ENCODE data around the gene NEAT1. TPM values are rescaled to one million over a fixed set of nuclear protein-coding genes. Genes with fewer than 3 reads are reported as not detected.

The NEAT1 gene
- total and polyA plus RNA-seq, 9 of the 15 experiments (the other 6 are each of a cell fraction or from before 2014, with no cell fraction given) = 20.1 to 389 (median 62.8) TPM

DNA sequence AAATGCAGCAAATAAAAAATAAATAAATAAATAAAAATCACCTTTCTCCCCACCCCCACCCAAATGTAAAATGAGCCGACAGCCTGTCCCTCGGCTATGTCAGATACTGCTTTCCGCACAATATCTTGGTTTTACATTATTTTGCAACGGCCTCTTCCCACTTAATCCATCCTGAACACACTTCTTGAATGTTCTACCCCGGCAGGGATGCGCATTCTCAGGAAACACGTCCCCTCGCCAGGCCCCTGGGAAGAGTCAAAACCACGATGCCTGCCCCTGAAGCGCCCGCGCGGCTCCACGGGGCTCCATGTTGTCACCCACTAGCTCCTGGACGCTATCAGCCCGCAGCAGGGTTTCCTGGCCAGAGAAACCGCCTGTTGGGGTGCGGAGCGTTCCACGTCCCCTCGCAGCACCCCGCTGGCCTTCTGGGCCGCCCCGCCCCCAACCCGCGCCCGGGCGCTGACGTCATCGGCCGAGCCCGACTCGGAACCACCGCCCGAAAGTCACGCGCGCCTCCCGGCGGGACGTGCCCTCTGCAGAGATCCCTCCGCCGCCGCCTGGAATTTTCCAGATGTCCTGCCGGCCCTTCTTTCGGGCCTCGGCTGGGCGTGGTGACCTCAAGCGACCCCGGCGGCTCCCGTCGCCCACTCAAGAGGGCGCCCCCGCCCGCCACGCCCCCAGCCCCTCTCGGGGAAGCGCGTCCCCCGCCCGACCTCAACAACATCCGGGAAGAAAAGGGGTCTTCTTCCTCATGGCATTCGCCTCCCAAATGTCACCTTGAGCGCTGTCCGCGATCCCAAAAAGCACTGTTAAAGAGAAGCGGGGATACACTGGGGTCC lies 585 bp upstream of the NEAT1 start (continued):
- TF ChIP-seq DMBX1 (CRISPR knock-in tag; IDR thresholded peaks at IDR 0.05; ENCODE audit: borderline replicate concordance) (peak; percentile 79), NBN (IDR thresholded peaks at IDR 0.05; ENCODE audit: low read depth) (peak; percentile 31), HLTF (IDR thresholded peaks at IDR 0.05) (peak; percentile 68; the same call in 1 of the 2 replicates), TEAD1 (CRISPR knock-in tag; IDR thresholded peaks at IDR 0.05) (peak; percentile 87 to 91), ZNF3 (CRISPR knock-in tag; IDR thresholded peaks at IDR 0.05) (no peak), RBM15 (IDR thresholded peaks at IDR 0.05; ENCODE audit: insufficient read depth, low read length) (no peak), PHF21A (IDR thresholded peaks at IDR 0.05; ENCODE audit: borderline replicate concordance, low read depth) (no peak), ZNF140 (CRISPR knock-in tag; IDR thresholded peaks at IDR 0.05) (peak; percentile 70; the same call in 1 of the 2 replicates), GATAD2A (IDR thresholded peaks at IDR 0.05) (no peak), BCL6 (CRISPR knock-in tag; IDR thresholded peaks at IDR 0.05) (no peak), ZNF175 (CRISPR knock-in tag; IDR thresholded peaks at IDR 0.05; ENCODE audit: low read depth) (no peak; the same call in none of the 2 replicates), KLF1 (tag; IDR thresholded peaks at IDR 0.05) (peak; percentile 93), ZNF764 (CRISPR knock-in tag; IDR thresholded peaks at IDR 0.05; ENCODE audit: low read depth) (no peak; the same call in 1 of the 2 replicates), ZNF384 (IDR thresholded peaks at IDR 0.05; ENCODE audit: low read depth, low read length) (no peak), CHD4 (IDR thresholded peaks at IDR 0.05; ENCODE audit: insufficient read depth, insufficient replicate concordance, low read depth, low read length, poor library complexity, severe bottlenecking) (no peak)
- TF ChIP-seq, protein P1, sequence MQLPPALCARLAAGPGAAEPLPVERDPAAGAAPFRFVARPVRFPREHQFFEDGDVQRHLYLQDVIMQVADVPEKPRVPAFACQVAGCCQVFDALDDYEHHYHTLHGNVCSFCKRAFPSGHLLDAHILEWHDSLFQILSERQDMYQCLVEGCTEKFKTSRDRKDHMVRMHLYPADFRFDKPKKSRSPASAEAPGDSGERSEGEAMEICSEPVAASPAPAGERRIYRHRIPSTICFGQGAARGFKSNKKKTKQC (CRISPR knock-in tag; IDR thresholded peaks at IDR 0.05) = no peak
- TF ChIP-seq, protein P2, sequence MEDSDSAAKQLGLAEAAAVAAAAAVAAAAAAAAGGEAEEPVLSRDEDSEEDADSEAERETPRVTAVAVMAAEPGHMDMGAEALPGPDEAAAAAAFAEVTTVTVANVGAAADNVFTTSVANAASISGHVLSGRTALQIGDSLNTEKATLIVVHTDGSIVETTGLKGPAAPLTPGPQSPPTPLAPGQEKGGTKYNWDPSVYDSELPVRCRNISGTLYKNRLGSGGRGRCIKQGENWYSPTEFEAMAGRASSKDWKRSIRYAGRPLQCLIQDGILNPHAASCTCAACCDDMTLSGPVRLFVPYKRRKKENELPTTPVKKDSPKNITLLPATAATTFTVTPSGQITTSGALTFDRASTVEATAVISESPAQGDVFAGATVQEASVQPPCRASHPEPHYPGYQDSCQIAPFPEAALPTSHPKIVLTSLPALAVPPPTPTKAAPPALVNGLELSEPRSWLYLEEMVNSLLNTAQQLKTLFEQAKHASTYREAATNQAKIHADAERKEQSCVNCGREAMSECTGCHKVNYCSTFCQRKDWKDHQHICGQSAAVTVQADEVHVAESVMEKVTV (CRISPR knock-in tag; IDR thresholded peaks at IDR 0.05) = peak; percentile 71
- TF ChIP-seq, protein P3, sequence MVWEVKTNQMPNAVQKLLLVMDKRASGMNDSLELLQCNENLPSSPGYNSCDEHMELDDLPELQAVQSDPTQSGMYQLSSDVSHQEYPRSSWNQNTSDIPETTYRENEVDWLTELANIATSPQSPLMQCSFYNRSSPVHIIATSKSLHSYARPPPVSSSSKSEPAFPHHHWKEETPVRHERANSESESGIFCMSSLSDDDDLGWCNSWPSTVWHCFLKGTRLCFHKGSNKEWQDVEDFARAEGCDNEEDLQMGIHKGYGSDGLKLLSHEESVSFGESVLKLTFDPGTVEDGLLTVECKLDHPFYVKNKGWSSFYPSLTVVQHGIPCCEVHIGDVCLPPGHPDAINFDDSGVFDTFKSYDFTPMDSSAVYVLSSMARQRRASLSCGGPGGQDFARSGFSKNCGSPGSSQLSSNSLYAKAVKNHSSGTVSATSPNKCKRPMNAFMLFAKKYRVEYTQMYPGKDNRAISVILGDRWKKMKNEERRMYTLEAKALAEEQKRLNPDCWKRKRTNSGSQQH (CRISPR knock-in tag; IDR thresholded peaks at IDR 0.05) = peak; percentile 84
- TF ChIP-seq, protein P4, sequence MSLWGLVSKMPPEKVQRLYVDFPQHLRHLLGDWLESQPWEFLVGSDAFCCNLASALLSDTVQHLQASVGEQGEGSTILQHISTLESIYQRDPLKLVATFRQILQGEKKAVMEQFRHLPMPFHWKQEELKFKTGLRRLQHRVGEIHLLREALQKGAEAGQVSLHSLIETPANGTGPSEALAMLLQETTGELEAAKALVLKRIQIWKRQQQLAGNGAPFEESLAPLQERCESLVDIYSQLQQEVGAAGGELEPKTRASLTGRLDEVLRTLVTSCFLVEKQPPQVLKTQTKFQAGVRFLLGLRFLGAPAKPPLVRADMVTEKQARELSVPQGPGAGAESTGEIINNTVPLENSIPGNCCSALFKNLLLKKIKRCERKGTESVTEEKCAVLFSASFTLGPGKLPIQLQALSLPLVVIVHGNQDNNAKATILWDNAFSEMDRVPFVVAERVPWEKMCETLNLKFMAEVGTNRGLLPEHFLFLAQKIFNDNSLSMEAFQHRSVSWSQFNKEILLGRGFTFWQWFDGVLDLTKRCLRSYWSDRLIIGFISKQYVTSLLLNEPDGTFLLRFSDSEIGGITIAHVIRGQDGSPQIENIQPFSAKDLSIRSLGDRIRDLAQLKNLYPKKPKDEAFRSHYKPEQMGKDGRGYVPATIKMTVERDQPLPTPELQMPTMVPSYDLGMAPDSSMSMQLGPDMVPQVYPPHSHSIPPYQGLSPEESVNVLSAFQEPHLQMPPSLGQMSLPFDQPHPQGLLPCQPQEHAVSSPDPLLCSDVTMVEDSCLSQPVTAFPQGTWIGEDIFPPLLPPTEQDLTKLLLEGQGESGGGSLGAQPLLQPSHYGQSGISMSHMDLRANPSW (CRISPR knock-in tag; IDR thresholded peaks at IDR 0.05) = peak; percentile 76; the same call in 1 of the 2 replicates
- TF ChIP-seq, protein P5, sequence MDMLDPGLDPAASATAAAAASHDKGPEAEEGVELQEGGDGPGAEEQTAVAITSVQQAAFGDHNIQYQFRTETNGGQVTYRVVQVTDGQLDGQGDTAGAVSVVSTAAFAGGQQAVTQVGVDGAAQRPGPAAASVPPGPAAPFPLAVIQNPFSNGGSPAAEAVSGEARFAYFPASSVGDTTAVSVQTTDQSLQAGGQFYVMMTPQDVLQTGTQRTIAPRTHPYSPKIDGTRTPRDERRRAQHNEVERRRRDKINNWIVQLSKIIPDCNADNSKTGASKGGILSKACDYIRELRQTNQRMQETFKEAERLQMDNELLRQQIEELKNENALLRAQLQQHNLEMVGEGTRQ (CRISPR knock-in tag; IDR thresholded peaks at IDR 0.05) = peak; percentile 65

All from K562 (cell line).